Measurements from ENCODE around the gene TIMM44. TPM values are rescaled to one million over a fixed set of nuclear protein-coding genes. Genes with fewer than 3 reads are reported as not detected.

Gene TIMM44
- polyA plus RNA-seq, 1 donor (not counting 4 experiments of a cell fraction or from before 2014, with no cell fraction given): 34.8 TPM

- Histone ChIP-seq H3K27ac (ENCODE audit: control insufficient read depth, insufficient read depth, low read length) (peak overlapping the region; percentile 78), H3K9me1 (ENCODE audit: control insufficient read depth, extremely low read depth, insufficient read depth, low read length) (no peaks in the 10 kb centered on the region), H3K9ac (ENCODE audit: control insufficient read depth, extremely low read depth, insufficient read depth, low read length) (no peak overlapping the region), H3K9me3 (ENCODE audit: control insufficient read depth, low read depth, low read length) (no peaks in the 10 kb centered on the region), H3K4me2 (ENCODE audit: control insufficient read depth, extremely low read depth, insufficient read depth, low read depth, low read length) (no peak overlapping the region), H3K4me1 (ENCODE audit: control insufficient read depth, extremely low read depth, insufficient read depth, low read length) (peaks cover 54% of the 10 kb centered on the region), H3K36me3 (ENCODE audit: control insufficient read depth in 2 of 2, extremely low read depth in 1 of 2, insufficient read depth in 2 of 2, low read length in 2 of 2) (peaks cover 12 to 15% of the 10 kb centered on the region in 2 experiments), H3K79me2 (ENCODE audit: control insufficient read depth, insufficient read depth, low read length) (peaks cover 2% of the 10 kb centered on the region), H3K27me3 (ENCODE audit: control insufficient read depth, extremely low read depth, insufficient read depth, low read length) (no peaks in the 10 kb centered on the region), H3K4me3 (ENCODE audit: control insufficient read depth in 2 of 3, extremely low read depth in 1 of 3, insufficient read depth in 2 of 3, low read depth in 1 of 3, low read length in 3 of 3) (no peak overlapping the region), H2AFZ (ENCODE audit: control insufficient read depth, low read length) (no peak overlapping the region), H4K20me1 (ENCODE audit: control insufficient read depth, extremely low read depth, insufficient read depth, low read length) (no peaks in the 10 kb centered on the region)
- no peak for FAIRE-seq
- DNase-seq (ENCODE audit: low read depth, low spot score): no peak
- TF ChIP-seq CTCF (optimal IDR thresholded peaks at IDR 0.05 in 1 of 3, IDR thresholded peaks at IDR 0.05 in 1 of 3, conservative IDR thresholded peaks at IDR 0.05 in 1 of 3; ENCODE audit: extremely low read depth in 1 of 3, insufficient read depth in 2 of 3, low read length in 3 of 3) (no peak), EZH2 (IDR thresholded peaks at IDR 0.05; ENCODE audit: low read length) (no peak)
- dilution Hi-C loops (cut with MboI; ENCODE audit: extremely low pct_ligation_motif_present, low sequenced_read_pairs): no loop called here
Observed at GRCh38 chr19:7897292-7897691, 46.2 kb downstream of the TIMM44 start.

DNA sequence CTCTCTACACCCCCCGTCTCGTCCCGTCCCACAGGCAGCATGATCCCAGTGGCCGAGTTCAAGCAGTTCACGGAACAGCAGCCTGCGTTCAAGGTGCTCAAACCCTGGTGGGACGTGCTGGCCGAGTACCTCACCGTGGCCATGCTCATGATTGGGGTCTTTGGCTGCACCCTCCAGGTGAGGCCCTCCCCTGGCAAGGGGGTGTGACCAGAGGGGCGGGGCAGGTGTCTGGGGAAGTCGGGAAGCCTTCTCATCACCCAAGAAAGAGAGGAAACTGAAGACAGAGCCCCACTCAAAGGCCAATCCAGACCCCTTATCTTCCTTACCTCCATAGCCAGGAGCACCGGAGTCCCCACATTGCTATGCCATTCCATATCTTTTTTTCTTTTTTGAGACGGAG, 47.9 kb downstream of the TIMM44 start:
- no peaks in the 10 kb centered on the region for H3K9me3 ChIP-seq (ENCODE audit: control insufficient read depth, low read depth, low read length)
- H3K4me2 ChIP-seq (ENCODE audit: control insufficient read depth, extremely low read depth, insufficient read depth, low read depth, low read length): peak overlapping the region; percentile 48
- H3K27me3 ChIP-seq (ENCODE audit: control insufficient read depth, extremely low read depth, insufficient read depth, low read length): no peaks in the 10 kb centered on the region
- no peaks in the 10 kb centered on the region for H3K9me1 ChIP-seq (ENCODE audit: control insufficient read depth, extremely low read depth, insufficient read depth, low read length)
- H4K20me1 ChIP-seq (ENCODE audit: control insufficient read depth, extremely low read depth, insufficient read depth, low read length): no peaks in the 10 kb centered on the region
- DNase-seq (ENCODE audit: low read depth, low spot score) (no peak), FAIRE-seq (no peak)
- H2AFZ ChIP-seq (ENCODE audit: control insufficient read depth, low read length): no peak overlapping the region
- peak overlapping the region; percentile 61 for H3K27ac ChIP-seq (ENCODE audit: control insufficient read depth, insufficient read depth, low read length)
- dilution Hi-C loops (cut with MboI; ENCODE audit: extremely low pct_ligation_motif_present, low sequenced_read_pairs): no loop called here
- H3K4me1 ChIP-seq (ENCODE audit: control insufficient read depth, extremely low read depth, insufficient read depth, low read length): peaks cover 37% of the 10 kb centered on the region
- peaks cover 5% of the 10 kb centered on the region for H3K79me2 ChIP-seq (ENCODE audit: control insufficient read depth, insufficient read depth, low read length)
- TF ChIP-seq EZH2 (IDR thresholded peaks at IDR 0.05; ENCODE audit: low read length) (no peak), CTCF (optimal IDR thresholded peaks at IDR 0.05 in 1 of 3, IDR thresholded peaks at IDR 0.05 in 1 of 3, conservative IDR thresholded peaks at IDR 0.05 in 1 of 3; ENCODE audit: extremely low read depth in 1 of 3, insufficient read depth in 2 of 3, low read length in 3 of 3) (no peak)
- no peak overlapping the region for H3K4me3 ChIP-seq (ENCODE audit: control insufficient read depth in 2 of 3, extremely low read depth in 1 of 3, insufficient read depth in 2 of 3, low read depth in 1 of 3, low read length in 3 of 3)
- peak overlapping the region; percentile 66 for H3K9ac ChIP-seq (ENCODE audit: control insufficient read depth, extremely low read depth, insufficient read depth, low read length)
- H3K36me3 ChIP-seq (ENCODE audit: control insufficient read depth in 2 of 2, extremely low read depth in 1 of 2, insufficient read depth in 2 of 2, low read length in 2 of 2): peaks cover 12 to 15% of the 10 kb centered on the region in 2 experiments
